CD4-positive, alpha-beta T cell (primary cell): ENCODE measurements around the gene STX12. TPM values are rescaled to one million over a fixed set of nuclear protein-coding genes. Genes with fewer than 3 reads are reported as not detected.

Source experiments
- ATAC-seq: fragments of 200-7000 bp; cut with Tn5 transposase; one replicate; pipeline ENCODE4 v1.10.0; 2022; ENCODE audit warnings: mild to moderate bottlenecking; ENCODE audit not compliant: poor library complexity
- CTCF ChIA-PET: fragments of 350-600 bp; sonication (Branson Sonifier 250); formaldehyde crosslinking; loops from one replicate; lab custom pipeline; 2021; ENCODE audit warnings: antibody characterized with exemption, inconsistent platforms; lab: Charles Lee
- POLR2A ChIA-PET: fragments of 350-600 bp; sonication (Branson Sonifier 250); formaldehyde crosslinking; loops from one replicate; lab custom pipeline; 2021; ENCODE audit warnings: antibody characterized with exemption, inconsistent platforms; lab: Charles Lee
- DNase-seq, 14 experiments: peaks; one replicate each; pipeline ENCODE4 v3.0.0-alpha.2; 2013 to 2020; ENCODE audit warnings: mixed read lengths in 2 of 14
- H3K27ac ChIP-seq, 2 donors: one replicate each; pipeline versions ENCODE4 v1.5.1 to v1.7.0; 2013; ENCODE audit warnings: low read length in 2 of 2, low read depth in 1 of 2, mild to moderate bottlenecking in 1 of 2
- H3K27me3 ChIP-seq, 2 experiments: 1 replicate in 1 of 2; 2 replicates in 1 of 2; pipeline versions ENCODE4 v1.6.1 to v1.7.0; 2013; ENCODE audit warnings: low read length in 2 of 2, control low read depth in 1 of 2, mild to moderate bottlenecking in 1 of 2, moderate library complexity in 1 of 2; ENCODE audit not compliant: insufficient read depth in 2 of 2, control insufficient read depth in 1 of 2
- H3K36me3 ChIP-seq: one replicate; pipeline ENCODE4 v1.6.1; 2013; ENCODE audit warnings: low read length, control low read depth; ENCODE audit not compliant: insufficient read depth
- H3K4me1 ChIP-seq: one replicate; pipeline ENCODE4 v1.6.1; 2013; ENCODE audit warnings: low read length, control low read depth; ENCODE audit not compliant: insufficient read depth
- H3K4me3 ChIP-seq: one replicate; pipeline ENCODE4 v1.5.1; 2013; ENCODE audit warnings: mild to moderate bottlenecking, low read length, moderate library complexity
- H3K9me3 ChIP-seq, 2 experiments: 1 replicate in 1 of 2; 2 replicates in 1 of 2; pipeline versions ENCODE4 v1.6.1 to v1.7.0; 2013; ENCODE audit warnings: low read length in 2 of 2, mild to moderate bottlenecking in 2 of 2, control low read depth in 1 of 2, moderate library complexity in 1 of 2; ENCODE audit not compliant: control insufficient read depth in 1 of 2, insufficient read depth in 1 of 2
- H3K27ac Mint-ChIP-seq: one replicate; pipeline ENCODE4 v1.8.0; 2020; ENCODE audit warnings: mixed read lengths
- H3K27me3 Mint-ChIP-seq: one replicate; pipeline ENCODE4 v1.8.0; 2021; ENCODE audit warnings: mixed read lengths
- H3K36me3 Mint-ChIP-seq: one replicate; pipeline ENCODE4 v1.8.0; 2021; ENCODE audit warnings: low read depth, mixed read lengths
- H3K4me1 Mint-ChIP-seq: one replicate; pipeline ENCODE4 v1.8.0; 2021; ENCODE audit warnings: low read depth, mixed read lengths
- H3K4me3 Mint-ChIP-seq: one replicate; pipeline ENCODE4 v1.8.0; 2020; ENCODE audit warnings: mild to moderate bottlenecking, mixed read lengths
- H3K9me3 Mint-ChIP-seq: one replicate; pipeline ENCODE4 v1.8.0; 2020; ENCODE audit warnings: mixed read lengths
- CTCF ChIP-seq: fragments of 200-600 bp; IDR thresholded peaks from one replicate; pipeline ENCODE4 v1.8.0; 2022; ENCODE audit warnings: antibody characterized with exemption, mild to moderate bottlenecking
- intact Hi-C, 2 experiments: fragments of 100-400 bp; cut with DNase I in 1 of 2; cut with micrococcal nuclease in 1 of 2; formaldehyde crosslinking; loops; one replicate each; pipeline versions ENCODE4 v1.15.1 to v1.9.0; 2023 to 2025; cut with DNase I, micrococcal nuclease
- total RNA-seq, 174 experiments: library from RNA in 2 of 174; stranded (reverse) in 2 of 174; gene quantifications; one replicate each; pipeline ENCODE4 v1.2.3 and lab custom pipeline; 2021 to 2026

Gene STX12
- total RNA-seq, 2 experiments from 2014 or later: 20.3 to 22.7 TPM

GRCh38 chr1:27872059-27872801, 99.2 kb downstream of the STX12 start, which contains the start of gene THEMIS2:
Gene THEMIS2, plus strand, starts transcription at chr1:27872544. Its CDS starts 28 bp downstream, at chr1:27872572.
- ChIA-PET CTCF (no interaction called here), POLR2A (interaction anchor here (0.7 kb wide), 1 partner anchor 89 kb away, joined by 3 read pairs; no protein-coding TSS in a partner anchor)
- H3K36me3 ChIP-seq: peaks cover 14% of the 10 kb centered on the region
- no peak for TF ChIP-seq CTCF
- Mint-ChIP-seq H3K4me3 (peak within 1 kb of the TSS; percentile 100), H3K36me3 (peaks cover 19% of the 10 kb centered on the region), H3K4me1 (peaks cover 36% of the 10 kb centered on the region), H3K27me3 (no peaks in the 10 kb centered on the region), H3K27ac (peak within 1 kb of the TSS; percentile 85), H3K9me3 (no peaks in the 10 kb centered on the region)
- no peaks in the 10 kb centered on the region for H3K27me3 ChIP-seq
- intact Hi-C loops: loop anchor here in 1 of 2 experiments (1.0 to 2.0 kb wide), 2 partner anchors 41 to 216 kb away; partner anchors contain the start of gene EYA3
- ATAC-seq: peak; percentile 78
- H3K4me3 ChIP-seq: peak within 1 kb of the TSS; percentile 88
- peak within 1 kb of the TSS; percentile 24 to 51 for H3K27ac ChIP-seq
- no peaks in the 10 kb centered on the region for H3K9me3 ChIP-seq
- H3K4me1 ChIP-seq: peaks cover 85% of the 10 kb centered on the region
- peak; percentile 66 to 92 (median 78) for DNase-seq

GRCh38 chr1:27872802-27873551, 100.0 kb downstream of the STX12 start:
- POLR2A ChIA-PET: interaction anchor here (0.6 to 1.1 kb wide), 3 partner anchors 14 to 89 kb away, joined by 3 to 4 read pairs (median 3); partner anchors contain the start of gene XKR8

More at GRCh38 chr1:27872802-27873551, 100.0 kb downstream of the STX12 start:
- peak overlapping the region; percentile 12 to 51 for H3K27ac ChIP-seq
- H3K27ac Mint-ChIP-seq: peak overlapping the region; percentile 85
- peak overlapping the region; percentile 100 for H3K4me3 Mint-ChIP-seq
- peaks cover 19% of the 10 kb centered on the region for H3K36me3 ChIP-seq
- no peaks in the 10 kb centered on the region for H3K9me3 Mint-ChIP-seq
- peaks cover 24% of the 10 kb centered on the region for H3K36me3 Mint-ChIP-seq
- CTCF ChIA-PET: interaction anchor here (1.7 kb wide), 1 partner anchor 21 kb away, joined by 4 read pairs; no protein-coding TSS in a partner anchor
- peak in 9 of 14 experiments; percentile 16 to 56 (median 47) for DNase-seq
- peak; percentile 29 for ATAC-seq
- intact Hi-C loops: loop anchor here in 1 of 2 experiments (1.0 to 2.0 kb wide), 2 partner anchors 40 to 215 kb away; partner anchors contain the start of gene EYA3
- H3K27me3 Mint-ChIP-seq: no peaks in the 10 kb centered on the region
- peaks cover 33% of the 10 kb centered on the region for H3K4me1 Mint-ChIP-seq
- H3K4me3 ChIP-seq: peak overlapping the region; percentile 88
- peaks cover 90% of the 10 kb centered on the region for H3K4me1 ChIP-seq
- H3K9me3 ChIP-seq: no peaks in the 10 kb centered on the region
- TF ChIP-seq CTCF: no peak
- no peaks in the 10 kb centered on the region for H3K27me3 ChIP-seq
